HepG2 (cell line): ENCODE results near the gene PPP1CA. TPM values are rescaled to one million over a fixed set of nuclear protein-coding genes. Genes with fewer than 3 reads are reported as not detected.

Experiments used
- GABPA ChIP-seq, 2 experiments: IDR thresholded peaks; 2 replicates each; pipeline ENCODE4 v1.6.1; 2011 to 2016; ENCODE audit warnings: low read depth in 2 of 2, low read length in 1 of 2, missing biosample characterization in 1 of 2, missing genetic modification characterization in 1 of 2
- NFRKB ChIP-seq: fragments of 450-650 bp; IDR thresholded peaks from 2 replicates; pipeline ENCODE4 v1.6.1; 2017
- NR2F1 ChIP-seq, 2 experiments: fragments of 450-650 bp in 1 of 2; formaldehyde crosslinking in 1 of 2; IDR thresholded peaks; 2 replicates each; pipeline versions ENCODE4 v1.5.0 to v1.6.1; 2016 to 2020; ENCODE audit warnings: mild to moderate bottlenecking in 1 of 2, missing compliant biosample characterization in 1 of 2, missing genetic modification reagents in 1 of 2, moderate library complexity in 1 of 2
- ZNF17 ChIP-seq: sonication (generic); formaldehyde crosslinking; IDR thresholded peaks from 2 replicates; pipeline ENCODE4 v1.5.0; 2020; ENCODE audit warnings: mild to moderate bottlenecking, missing genetic modification reagents
- ZNF292 ChIP-seq: sonication (generic); formaldehyde crosslinking; IDR thresholded peaks from 2 replicates; pipeline ENCODE4 v1.8.1; 2022; ENCODE audit warnings: mild to moderate bottlenecking, low read depth, missing genetic modification reagents, borderline replicate concordance
- ZNF317 ChIP-seq: sonication (generic); formaldehyde crosslinking; IDR thresholded peaks from 2 replicates; pipeline ENCODE4 v1.5.0; 2020; ENCODE audit warnings: mild to moderate bottlenecking, missing genetic modification reagents
- polyA plus RNA-seq, 8 experiments: library from polyadenylated mRNA; depleted of rRNA in 3 of 8; stranded (reverse) in 7 of 8; unstranded in 1 of 8; fragments of >200 nt; fragmentation: Illumina TruSeq in 4 of 8; extraction: Trizol in 4 of 8; gene quantifications; 2 replicates each; pipeline versions ENCODE4 v1.2.1 to v1.2.3, GENCODE V29; 2011 to 2016; ENCODE audit warnings: low read depth in 4 of 8, missing spikeins in 1 of 8, mixed read lengths in 1 of 8; ENCODE audit not compliant: insufficient read depth in 1 of 8
- total RNA-seq, 5 experiments: library from RNA; depleted of rRNA; stranded (reverse); fragments of >200 nt; fragmentation: Illumina TruSeq; extraction: Trizol; gene quantifications; 2 replicates each; pipeline ENCODE4 v1.2.3, GENCODE V29; 2016; ENCODE audit warnings: low read depth in 1 of 5
- TF ChIP-seq, protein P1 (sequence below): sonication (generic); formaldehyde crosslinking; IDR thresholded peaks from 2 replicates; pipeline ENCODE4 v1.4.0; 2020; ENCODE audit warnings: missing genetic modification reagents
- TF ChIP-seq, protein P2 (sequence below): sonication (generic); formaldehyde crosslinking; IDR thresholded peaks from 2 replicates; pipeline ENCODE4 v1.8.0; 2022; ENCODE audit warnings: missing genetic modification reagents, mild to moderate bottlenecking, moderate library complexity, borderline replicate concordance
- TF ChIP-seq, protein P3 (sequence below): sonication (generic); formaldehyde crosslinking; IDR thresholded peaks from 2 replicates; pipeline ENCODE4 v1.9.0; 2021; ENCODE audit warnings: missing genetic modification reagents, mild to moderate bottlenecking, borderline replicate concordance
- TF ChIP-seq, protein P4 (sequence below): sonication (generic); formaldehyde crosslinking; IDR thresholded peaks from 2 replicates; pipeline ENCODE4 v1.9.0; 2022; ENCODE audit warnings: low read depth, missing genetic modification reagents
- TF ChIP-seq, protein P5 (sequence below): sonication (generic); formaldehyde crosslinking; IDR thresholded peaks from 2 replicates; pipeline ENCODE4 v1.4.0; 2020; ENCODE audit warnings: mild to moderate bottlenecking, missing genetic modification reagents

Gene PPP1CA
- total and polyA plus RNA-seq, 2 of the 13 experiments (the other 11 are each of a cell fraction or from before 2014, with no cell fraction given): 149 to 170 TPM

DNA sequence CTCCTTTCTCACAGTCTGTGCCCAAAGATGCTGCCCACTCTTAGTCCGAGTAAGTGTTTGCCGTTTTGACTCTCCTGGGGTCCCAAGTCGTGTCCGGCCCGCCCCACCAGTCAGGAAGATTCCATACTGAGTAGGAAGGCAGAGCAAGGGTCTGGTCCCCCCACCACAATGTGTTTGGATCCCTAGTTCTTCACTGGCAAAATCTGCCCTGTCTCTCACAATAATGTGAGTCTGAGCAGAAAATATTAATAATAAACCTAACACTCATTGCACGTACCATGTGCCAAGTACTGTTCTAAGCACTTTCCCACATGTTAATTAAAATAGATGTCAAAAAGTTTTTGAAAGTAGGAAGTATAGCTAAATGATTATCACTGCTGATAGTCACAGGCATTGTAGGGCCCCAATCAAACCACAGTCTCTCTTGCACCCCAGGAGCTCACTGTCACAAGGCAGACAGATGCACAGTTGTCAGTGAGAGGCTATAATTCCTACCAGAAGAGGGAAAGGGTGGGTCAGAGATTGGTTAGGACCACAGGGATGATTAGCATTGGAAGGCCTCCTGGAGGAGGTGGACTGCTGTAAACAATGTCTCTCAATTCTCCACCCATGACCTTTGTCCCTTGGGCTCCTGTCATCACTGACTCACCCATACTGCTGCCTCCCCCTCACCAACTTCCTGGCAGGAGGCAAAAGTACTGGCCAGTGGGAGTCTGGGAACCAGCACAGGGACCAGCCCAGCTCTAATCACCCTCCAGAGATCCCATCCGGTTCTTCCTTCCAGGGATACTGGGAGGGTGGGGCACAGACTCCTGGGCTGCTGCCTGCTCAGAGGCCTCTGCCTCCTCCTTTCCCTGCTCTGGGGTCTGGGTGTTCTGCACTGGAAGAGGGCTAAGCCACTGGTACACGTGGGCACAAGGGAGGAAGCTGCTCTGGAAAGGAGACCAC lies 47.3 kb downstream of the PPP1CA start (continued):
- TF ChIP-seq, protein P1, sequence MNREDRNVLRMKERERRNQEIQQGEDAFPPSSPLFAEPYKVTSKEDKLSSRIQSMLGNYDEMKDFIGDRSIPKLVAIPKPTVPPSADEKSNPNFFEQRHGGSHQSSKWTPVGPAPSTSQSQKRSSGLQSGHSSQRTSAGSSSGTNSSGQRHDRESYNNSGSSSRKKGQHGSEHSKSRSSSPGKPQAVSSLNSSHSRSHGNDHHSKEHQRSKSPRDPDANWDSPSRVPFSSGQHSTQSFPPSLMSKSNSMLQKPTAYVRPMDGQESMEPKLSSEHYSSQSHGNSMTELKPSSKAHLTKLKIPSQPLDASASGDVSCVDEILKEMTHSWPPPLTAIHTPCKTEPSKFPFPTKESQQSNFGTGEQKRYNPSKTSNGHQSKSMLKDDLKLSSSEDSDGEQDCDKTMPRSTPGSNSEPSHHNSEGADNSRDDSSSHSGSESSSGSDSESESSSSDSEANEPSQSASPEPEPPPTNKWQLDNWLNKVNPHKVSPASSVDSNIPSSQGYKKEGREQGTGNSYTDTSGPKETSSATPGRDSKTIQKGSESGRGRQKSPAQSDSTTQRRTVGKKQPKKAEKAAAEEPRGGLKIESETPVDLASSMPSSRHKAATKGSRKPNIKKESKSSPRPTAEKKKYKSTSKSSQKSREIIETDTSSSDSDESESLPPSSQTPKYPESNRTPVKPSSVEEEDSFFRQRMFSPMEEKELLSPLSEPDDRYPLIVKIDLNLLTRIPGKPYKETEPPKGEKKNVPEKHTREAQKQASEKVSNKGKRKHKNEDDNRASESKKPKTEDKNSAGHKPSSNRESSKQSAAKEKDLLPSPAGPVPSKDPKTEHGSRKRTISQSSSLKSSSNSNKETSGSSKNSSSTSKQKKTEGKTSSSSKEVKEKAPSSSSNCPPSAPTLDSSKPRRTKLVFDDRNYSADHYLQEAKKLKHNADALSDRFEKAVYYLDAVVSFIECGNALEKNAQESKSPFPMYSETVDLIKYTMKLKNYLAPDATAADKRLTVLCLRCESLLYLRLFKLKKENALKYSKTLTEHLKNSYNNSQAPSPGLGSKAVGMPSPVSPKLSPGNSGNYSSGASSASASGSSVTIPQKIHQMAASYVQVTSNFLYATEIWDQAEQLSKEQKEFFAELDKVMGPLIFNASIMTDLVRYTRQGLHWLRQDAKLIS (CRISPR knock-in tag): no peak
- TF ChIP-seq, protein P2, sequence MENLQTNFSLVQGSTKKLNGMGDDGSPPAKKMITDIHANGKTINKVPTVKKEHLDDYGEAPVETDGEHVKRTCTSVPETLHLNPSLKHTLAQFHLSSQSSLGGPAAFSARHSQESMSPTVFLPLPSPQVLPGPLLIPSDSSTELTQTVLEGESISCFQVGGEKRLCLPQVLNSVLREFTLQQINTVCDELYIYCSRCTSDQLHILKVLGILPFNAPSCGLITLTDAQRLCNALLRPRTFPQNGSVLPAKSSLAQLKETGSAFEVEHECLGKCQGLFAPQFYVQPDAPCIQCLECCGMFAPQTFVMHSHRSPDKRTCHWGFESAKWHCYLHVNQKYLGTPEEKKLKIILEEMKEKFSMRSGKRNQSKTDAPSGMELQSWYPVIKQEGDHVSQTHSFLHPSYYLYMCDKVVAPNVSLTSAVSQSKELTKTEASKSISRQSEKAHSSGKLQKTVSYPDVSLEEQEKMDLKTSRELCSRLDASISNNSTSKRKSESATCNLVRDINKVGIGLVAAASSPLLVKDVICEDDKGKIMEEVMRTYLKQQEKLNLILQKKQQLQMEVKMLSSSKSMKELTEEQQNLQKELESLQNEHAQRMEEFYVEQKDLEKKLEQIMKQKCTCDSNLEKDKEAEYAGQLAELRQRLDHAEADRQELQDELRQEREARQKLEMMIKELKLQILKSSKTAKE (CRISPR knock-in tag): 0 out of 2 replicates have a peak, but pooled peaks have one; percentile 15
- TF ChIP-seq, protein P3, sequence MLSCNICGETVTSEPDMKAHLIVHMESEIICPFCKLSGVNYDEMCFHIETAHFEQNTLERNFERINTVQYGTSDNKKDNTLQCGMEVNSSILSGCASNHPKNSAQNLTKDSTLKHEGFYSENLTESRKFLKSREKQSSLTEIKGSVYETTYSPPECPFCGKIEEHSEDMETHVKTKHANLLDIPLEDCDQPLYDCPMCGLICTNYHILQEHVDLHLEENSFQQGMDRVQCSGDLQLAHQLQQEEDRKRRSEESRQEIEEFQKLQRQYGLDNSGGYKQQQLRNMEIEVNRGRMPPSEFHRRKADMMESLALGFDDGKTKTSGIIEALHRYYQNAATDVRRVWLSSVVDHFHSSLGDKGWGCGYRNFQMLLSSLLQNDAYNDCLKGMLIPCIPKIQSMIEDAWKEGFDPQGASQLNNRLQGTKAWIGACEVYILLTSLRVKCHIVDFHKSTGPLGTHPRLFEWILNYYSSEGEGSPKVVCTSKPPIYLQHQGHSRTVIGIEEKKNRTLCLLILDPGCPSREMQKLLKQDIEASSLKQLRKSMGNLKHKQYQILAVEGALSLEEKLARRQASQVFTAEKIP: no peak
- TF ChIP-seq, protein P4, sequence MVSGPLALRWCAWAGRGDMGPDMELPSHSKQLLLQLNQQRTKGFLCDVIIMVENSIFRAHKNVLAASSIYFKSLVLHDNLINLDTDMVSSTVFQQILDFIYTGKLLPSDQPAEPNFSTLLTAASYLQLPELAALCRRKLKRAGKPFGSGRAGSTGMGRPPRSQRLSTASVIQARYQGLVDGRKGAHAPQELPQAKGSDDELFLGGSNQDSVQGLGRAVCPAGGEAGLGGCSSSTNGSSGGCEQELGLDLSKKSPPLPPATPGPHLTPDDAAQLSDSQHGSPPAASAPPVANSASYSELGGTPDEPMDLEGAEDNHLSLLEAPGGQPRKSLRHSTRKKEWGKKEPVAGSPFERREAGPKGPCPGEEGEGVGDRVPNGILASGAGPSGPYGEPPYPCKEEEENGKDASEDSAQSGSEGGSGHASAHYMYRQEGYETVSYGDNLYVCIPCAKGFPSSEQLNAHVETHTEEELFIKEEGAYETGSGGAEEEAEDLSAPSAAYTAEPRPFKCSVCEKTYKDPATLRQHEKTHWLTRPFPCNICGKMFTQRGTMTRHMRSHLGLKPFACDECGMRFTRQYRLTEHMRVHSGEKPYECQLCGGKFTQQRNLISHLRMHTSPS (CRISPR knock-in tag): peak; percentile 70; the same call in 1 of the 2 replicates
- no peak for TF ChIP-seq ZNF317
- no peak for TF ChIP-seq NFRKB
- peak; percentile 58 to 70; a peak in 2 of 4 replicates for TF ChIP-seq NR2F1 (CRISPR knock-in tag; IDR thresholded peaks at IDR 0.05)
- TF ChIP-seq, protein P5, sequence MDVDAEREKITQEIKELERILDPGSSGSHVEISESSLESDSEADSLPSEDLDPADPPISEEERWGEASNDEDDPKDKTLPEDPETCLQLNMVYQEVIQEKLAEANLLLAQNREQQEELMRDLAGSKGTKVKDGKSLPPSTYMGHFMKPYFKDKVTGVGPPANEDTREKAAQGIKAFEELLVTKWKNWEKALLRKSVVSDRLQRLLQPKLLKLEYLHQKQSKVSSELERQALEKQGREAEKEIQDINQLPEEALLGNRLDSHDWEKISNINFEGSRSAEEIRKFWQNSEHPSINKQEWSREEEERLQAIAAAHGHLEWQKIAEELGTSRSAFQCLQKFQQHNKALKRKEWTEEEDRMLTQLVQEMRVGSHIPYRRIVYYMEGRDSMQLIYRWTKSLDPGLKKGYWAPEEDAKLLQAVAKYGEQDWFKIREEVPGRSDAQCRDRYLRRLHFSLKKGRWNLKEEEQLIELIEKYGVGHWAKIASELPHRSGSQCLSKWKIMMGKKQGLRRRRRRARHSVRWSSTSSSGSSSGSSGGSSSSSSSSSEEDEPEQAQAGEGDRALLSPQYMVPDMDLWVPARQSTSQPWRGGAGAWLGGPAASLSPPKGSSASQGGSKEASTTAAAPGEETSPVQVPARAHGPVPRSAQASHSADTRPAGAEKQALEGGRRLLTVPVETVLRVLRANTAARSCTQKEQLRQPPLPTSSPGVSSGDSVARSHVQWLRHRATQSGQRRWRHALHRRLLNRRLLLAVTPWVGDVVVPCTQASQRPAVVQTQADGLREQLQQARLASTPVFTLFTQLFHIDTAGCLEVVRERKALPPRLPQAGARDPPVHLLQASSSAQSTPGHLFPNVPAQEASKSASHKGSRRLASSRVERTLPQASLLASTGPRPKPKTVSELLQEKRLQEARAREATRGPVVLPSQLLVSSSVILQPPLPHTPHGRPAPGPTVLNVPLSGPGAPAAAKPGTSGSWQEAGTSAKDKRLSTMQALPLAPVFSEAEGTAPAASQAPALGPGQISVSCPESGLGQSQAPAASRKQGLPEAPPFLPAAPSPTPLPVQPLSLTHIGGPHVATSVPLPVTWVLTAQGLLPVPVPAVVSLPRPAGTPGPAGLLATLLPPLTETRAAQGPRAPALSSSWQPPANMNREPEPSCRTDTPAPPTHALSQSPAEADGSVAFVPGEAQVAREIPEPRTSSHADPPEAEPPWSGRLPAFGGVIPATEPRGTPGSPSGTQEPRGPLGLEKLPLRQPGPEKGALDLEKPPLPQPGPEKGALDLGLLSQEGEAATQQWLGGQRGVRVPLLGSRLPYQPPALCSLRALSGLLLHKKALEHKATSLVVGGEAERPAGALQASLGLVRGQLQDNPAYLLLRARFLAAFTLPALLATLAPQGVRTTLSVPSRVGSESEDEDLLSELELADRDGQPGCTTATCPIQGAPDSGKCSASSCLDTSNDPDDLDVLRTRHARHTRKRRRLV (CRISPR knock-in tag): peak; percentile 21; the same call in 1 of the 2 replicates
- no peak for TF ChIP-seq ZNF17 (CRISPR knock-in tag)
- peak; percentile 35; the same call in 1 of the 2 replicates for TF ChIP-seq GABPA (IDR thresholded peaks at IDR 0.05; ENCODE audit: low read depth, low read length)
- peak; percentile 83 for TF ChIP-seq GABPA (CRISPR knock-in tag; IDR thresholded peaks at IDR 0.05; ENCODE audit: low read depth)
- peak; percentile 34; the same call in 1 of the 2 replicates for TF ChIP-seq ZNF292 (CRISPR knock-in tag)
